HG02884 (cell line): ENCODE measurements around the gene INPP5F.
A peak's percentile ranks its signal among the peaks of the same experiment; 100 is the strongest.
"Not testable (repeated sequence)": the region's sequence is repeated elsewhere in the genome, so short reads cannot be mapped to it uniquely, and the experiment has no call there.

Experiments
- ATAC-seq: cut with Tn5 transposase; IDR thresholded peaks from one replicate; pipeline ENCODE4 v1.9.1; 2021; ENCODE audit warnings: mild to moderate bottlenecking, moderate library complexity; ENCODE audit not compliant: unreplicated experiment

INPP5F gene

GRCh38 chr10:119772334-119772733 lies 46.5 kb downstream of the INPP5F start:
- ATAC-seq = no peak

- not testable (repeated sequence) for ATAC-seq
These were observed 47.2 kb downstream of the INPP5F start for GRCh38 chr10:119773041-119773440.

GRCh38 chr10:119775529-119775928 lies 49.7 kb downstream of the INPP5F start:
- no peak for ATAC-seq

GRCh38 chr10:119776536-119776935 lies 50.7 kb downstream of the INPP5F start:
- ATAC-seq = no peak

GRCh38 chr10:119777686-119778085 lies 51.8 kb downstream of the INPP5F start:
- ATAC-seq = no peak

- ATAC-seq = no peak
These were observed 53.1 kb downstream of the INPP5F start for GRCh38 chr10:119778776-119779445.

GRCh38 chr10:119780879-119781480 lies 55.1 kb downstream of the INPP5F start:
- ATAC-seq = no peak

- no peak for ATAC-seq
These were observed 55.6 kb downstream of the INPP5F start for GRCh38 chr10:119781498-119781897.

GRCh38 chr10:119782981-119783664 lies 57.3 kb downstream of the INPP5F start:
- ATAC-seq = no peak

- no peak for ATAC-seq
These were observed 57.8 kb downstream of the INPP5F start for GRCh38 chr10:119783665-119784027.

GRCh38 chr10:119784340-119785067 lies 58.7 kb downstream of the INPP5F start:
- ATAC-seq = peak; percentile 81

GRCh38 chr10:119786117-119786769 lies 60.4 kb downstream of the INPP5F start:
- no peak for ATAC-seq

- ATAC-seq = not testable (repeated sequence)
These were observed 69.3 kb downstream of the INPP5F start for GRCh38 chr10:119795101-119795500.

GRCh38 chr10:119796039-119796438 lies 70.2 kb downstream of the INPP5F start:
- ATAC-seq = no peak

GRCh38 chr10:119801176-119801575 lies 75.3 kb downstream of the INPP5F start:
- ATAC-seq = no peak

GRCh38 chr10:119801998-119802538 lies 76.2 kb downstream of the INPP5F start:
- ATAC-seq = peak; percentile 79

- no peak for ATAC-seq
These were observed 77.4 kb downstream of the INPP5F start for GRCh38 chr10:119803264-119803663.

- no peak for ATAC-seq
These were observed 79.9 kb downstream of the INPP5F start for GRCh38 chr10:119805702-119806230.

- no peak for ATAC-seq
These were observed 80.7 kb downstream of the INPP5F start for GRCh38 chr10:119806334-119807130.
